Endothelial cell (in vitro differentiated cells): ENCODE measurements around the gene CUX1. TPM values are rescaled to one million over a fixed set of nuclear protein-coding genes. Genes with fewer than 3 reads are reported as not detected.

Source experiments
- DNase-seq: peaks from one replicate; pipeline ENCODE4 v3.0.0; 2021; ENCODE audit warnings: low spot score
- H3K27ac Mint-ChIP-seq: one replicate; pipeline ENCODE4 v1.8.0; 2021; ENCODE audit warnings: mixed read lengths, inconsistent platforms; ENCODE audit not compliant: unreplicated experiment
- H3K27me3 Mint-ChIP-seq: one replicate; pipeline ENCODE4 v1.8.0; 2021; ENCODE audit warnings: mild to moderate bottlenecking, moderate library complexity, mixed read lengths, inconsistent platforms; ENCODE audit not compliant: unreplicated experiment
- H3K36me3 Mint-ChIP-seq: one replicate; pipeline ENCODE4 v1.8.0; 2021; ENCODE audit warnings: mild to moderate bottlenecking, low read depth, mixed read lengths, inconsistent platforms; ENCODE audit not compliant: unreplicated experiment
- H3K4me1 Mint-ChIP-seq: one replicate; pipeline ENCODE4 v1.8.0; 2021; ENCODE audit warnings: mild to moderate bottlenecking, mixed read lengths, inconsistent platforms; ENCODE audit not compliant: unreplicated experiment
- H3K4me3 Mint-ChIP-seq: one replicate; pipeline ENCODE4 v1.8.0; 2021; ENCODE audit warnings: mild to moderate bottlenecking, mixed read lengths, inconsistent platforms; ENCODE audit not compliant: unreplicated experiment
- H3K9me3 Mint-ChIP-seq: one replicate; pipeline ENCODE4 v1.8.0; 2021; ENCODE audit warnings: mixed read lengths, inconsistent platforms; ENCODE audit not compliant: unreplicated experiment
- total RNA-seq: library from RNA; stranded (reverse); fragmentation: NEBNext Ultra II Directional; extraction: Animal tissue kit (Norgen Biotek cat#: 25700); gene quantifications from one replicate; pipeline ENCODE4 v1.2.1, GENCODE V29; 2021; ENCODE audit not compliant: unreplicated experiment
- TF ChIP-seq, protein P1 (sequence below): fragments of 200-600 bp; sonication (generic); IDR thresholded peaks from one replicate; pipeline ENCODE4 v1.5.0; 2021; ENCODE audit warnings: antibody characterized with exemption; ENCODE audit not compliant: unreplicated experiment

CUX1 gene
- total RNA-seq, 1 donor from 2014 or later, result 43.7 TPM

- Mint-ChIP-seq H3K27me3 (peaks cover 2% of the 10 kb centered on the region), H3K4me1 (peaks cover 2% of the 10 kb centered on the region), H3K4me3 (no peak overlapping the region), H3K9me3 (no peaks in the 10 kb centered on the region), H3K27ac (no peak overlapping the region), H3K36me3 (no peaks in the 10 kb centered on the region)
- DNase-seq, result no peak
- TF ChIP-seq, protein P1, sequence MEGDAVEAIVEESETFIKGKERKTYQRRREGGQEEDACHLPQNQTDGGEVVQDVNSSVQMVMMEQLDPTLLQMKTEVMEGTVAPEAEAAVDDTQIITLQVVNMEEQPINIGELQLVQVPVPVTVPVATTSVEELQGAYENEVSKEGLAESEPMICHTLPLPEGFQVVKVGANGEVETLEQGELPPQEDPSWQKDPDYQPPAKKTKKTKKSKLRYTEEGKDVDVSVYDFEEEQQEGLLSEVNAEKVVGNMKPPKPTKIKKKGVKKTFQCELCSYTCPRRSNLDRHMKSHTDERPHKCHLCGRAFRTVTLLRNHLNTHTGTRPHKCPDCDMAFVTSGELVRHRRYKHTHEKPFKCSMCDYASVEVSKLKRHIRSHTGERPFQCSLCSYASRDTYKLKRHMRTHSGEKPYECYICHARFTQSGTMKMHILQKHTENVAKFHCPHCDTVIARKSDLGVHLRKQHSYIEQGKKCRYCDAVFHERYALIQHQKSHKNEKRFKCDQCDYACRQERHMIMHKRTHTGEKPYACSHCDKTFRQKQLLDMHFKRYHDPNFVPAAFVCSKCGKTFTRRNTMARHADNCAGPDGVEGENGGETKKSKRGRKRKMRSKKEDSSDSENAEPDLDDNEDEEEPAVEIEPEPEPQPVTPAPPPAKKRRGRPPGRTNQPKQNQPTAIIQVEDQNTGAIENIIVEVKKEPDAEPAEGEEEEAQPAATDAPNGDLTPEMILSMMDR, result no peak
These were observed 73.5 kb downstream of the CUX1 start for GRCh38 chr7:101890749-101891523.

- TF ChIP-seq, protein P1, result no peak
- no peak for DNase-seq
- Mint-ChIP-seq H3K27ac (no peak overlapping the region), H3K9me3 (no peaks in the 10 kb centered on the region), H3K4me1 (peaks cover 2% of the 10 kb centered on the region), H3K36me3 (no peaks in the 10 kb centered on the region), H3K4me3 (no peak overlapping the region), H3K27me3 (peaks cover 3% of the 10 kb centered on the region)
These were observed 74.7 kb downstream of the CUX1 start for GRCh38 chr7:101891936-101892640.

- Mint-ChIP-seq H3K4me1 (peaks cover 2% of the 10 kb centered on the region), H3K27ac (no peak overlapping the region)
- no peak for DNase-seq
These were observed 76.1 kb downstream of the CUX1 start for GRCh38 chr7:101893341-101894082.

GRCh38 chr7:101896316-101896715 is 78.9 kb downstream of the CUX1 start:
- no peak overlapping the region for H3K4me3 Mint-ChIP-seq
- TF ChIP-seq, protein P1, result no peak
- peaks cover 2% of the 10 kb centered on the region for H3K4me1 Mint-ChIP-seq
- H3K36me3 Mint-ChIP-seq, result no peaks in the 10 kb centered on the region
- DNase-seq, result no peak
- H3K9me3 Mint-ChIP-seq, result no peaks in the 10 kb centered on the region
- peaks cover 5% of the 10 kb centered on the region for H3K27me3 Mint-ChIP-seq
- no peak overlapping the region for H3K27ac Mint-ChIP-seq

More at GRCh38 chr7:101893341-101894082, 76.1 kb downstream of the CUX1 start:
- H3K4me3 Mint-ChIP-seq, result no peak overlapping the region
- no peaks in the 10 kb centered on the region for H3K36me3 Mint-ChIP-seq
- H3K9me3 Mint-ChIP-seq, result no peaks in the 10 kb centered on the region
- H3K27me3 Mint-ChIP-seq, result peaks cover 2% of the 10 kb centered on the region
- TF ChIP-seq, protein P1, result no peak
